Endometrium (tissue), 2 donors: Measurements from ENCODE around the gene OR10H2.
"Not testable (repeated sequence)": the region's sequence is repeated elsewhere in the genome, so short reads cannot be mapped to it uniquely, and the experiment has no call there.

Experiments
- FAIRE-seq: peaks from 2 replicates; lab custom pipeline; 2012; peaks lifted over from hg19 to GRCh38; lab: Jason Lieb, UNC
- donor health status: control.
- donor health status: control.

Gene OR10H2

DNA sequence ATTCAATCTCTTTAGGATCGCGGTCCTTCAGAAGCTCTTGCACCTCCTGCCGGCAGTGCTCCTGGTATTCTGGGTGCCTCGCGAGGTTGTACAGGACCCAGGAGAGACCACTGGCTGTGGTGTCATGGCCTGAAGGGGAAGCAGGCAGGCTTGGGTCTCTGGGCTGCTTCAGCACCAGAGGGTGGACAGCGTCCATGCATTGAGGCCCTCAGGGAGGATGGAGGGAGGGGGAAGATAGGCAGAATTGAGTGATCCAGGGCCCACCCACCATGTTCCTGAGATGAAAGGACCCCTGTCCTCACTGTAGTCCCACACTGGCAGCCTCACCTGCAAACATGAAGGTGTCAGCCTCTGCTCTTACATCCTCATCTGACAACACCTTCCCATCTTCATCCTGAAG, 41.8 kb downstream of the OR10H2 start:
- no peak for FAIRE-seq

DNA sequence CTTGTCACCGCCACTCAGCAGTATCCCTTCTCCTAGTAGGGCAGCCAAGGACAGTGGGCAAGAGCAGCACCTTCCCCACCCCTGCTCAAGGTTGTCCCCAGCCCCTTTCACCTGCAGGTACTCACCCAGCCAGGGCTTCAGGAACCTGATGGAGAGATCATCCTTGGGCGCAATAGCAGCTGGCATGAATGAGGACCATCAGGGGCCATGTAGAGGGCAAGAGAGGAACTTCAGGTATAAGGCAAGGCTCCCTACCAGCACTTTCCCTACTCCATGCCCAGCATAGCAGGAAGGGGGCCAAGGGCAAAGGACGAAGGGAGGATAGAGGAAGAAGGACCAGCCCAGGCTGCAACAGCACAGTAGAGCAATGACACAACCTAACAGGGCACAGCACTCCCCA, 46.3 kb downstream of the OR10H2 start:
- FAIRE-seq, result not testable (repeated sequence)

DNA sequence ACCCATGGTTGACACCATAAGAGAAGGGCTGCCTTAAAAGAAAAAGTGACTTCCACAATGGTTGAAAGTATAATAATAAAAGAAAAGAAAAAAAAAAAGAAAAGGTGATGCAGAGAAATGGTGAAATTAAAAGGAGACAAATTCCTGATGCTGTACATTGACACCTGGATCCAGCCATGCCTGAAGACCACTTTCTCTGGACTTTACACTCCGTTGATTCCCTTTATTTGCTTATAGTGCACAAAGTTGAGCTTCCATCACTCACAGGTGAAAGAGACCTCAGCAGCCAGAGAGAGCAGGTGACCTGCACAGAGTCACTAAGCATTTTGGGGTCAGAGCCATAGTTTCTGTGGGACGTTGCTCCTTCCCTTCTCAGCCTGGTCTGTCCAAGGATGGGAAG, 47.4 kb downstream of the OR10H2 start:
- no peak for FAIRE-seq

DNA sequence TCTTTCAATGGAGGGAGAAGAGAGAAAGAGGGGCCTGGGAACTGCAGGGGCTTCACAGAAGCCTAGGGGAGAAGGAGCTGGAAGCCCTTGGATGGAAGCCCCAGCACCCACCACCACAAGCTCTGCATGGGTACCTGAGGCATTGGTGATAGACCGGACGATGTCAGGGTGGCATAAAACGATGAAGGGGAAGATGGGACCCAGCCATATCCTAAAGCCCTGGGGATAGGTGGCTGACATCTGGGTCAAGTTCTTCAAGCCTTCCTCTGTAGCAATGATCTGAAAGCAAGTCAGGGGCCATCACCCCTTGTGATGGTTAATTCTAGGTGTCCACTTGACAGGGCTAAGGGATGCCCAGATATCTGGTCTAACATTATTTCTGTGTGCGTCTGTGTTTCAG, 48.4 kb downstream of the OR10H2 start:
- no peak for FAIRE-seq

DNA sequence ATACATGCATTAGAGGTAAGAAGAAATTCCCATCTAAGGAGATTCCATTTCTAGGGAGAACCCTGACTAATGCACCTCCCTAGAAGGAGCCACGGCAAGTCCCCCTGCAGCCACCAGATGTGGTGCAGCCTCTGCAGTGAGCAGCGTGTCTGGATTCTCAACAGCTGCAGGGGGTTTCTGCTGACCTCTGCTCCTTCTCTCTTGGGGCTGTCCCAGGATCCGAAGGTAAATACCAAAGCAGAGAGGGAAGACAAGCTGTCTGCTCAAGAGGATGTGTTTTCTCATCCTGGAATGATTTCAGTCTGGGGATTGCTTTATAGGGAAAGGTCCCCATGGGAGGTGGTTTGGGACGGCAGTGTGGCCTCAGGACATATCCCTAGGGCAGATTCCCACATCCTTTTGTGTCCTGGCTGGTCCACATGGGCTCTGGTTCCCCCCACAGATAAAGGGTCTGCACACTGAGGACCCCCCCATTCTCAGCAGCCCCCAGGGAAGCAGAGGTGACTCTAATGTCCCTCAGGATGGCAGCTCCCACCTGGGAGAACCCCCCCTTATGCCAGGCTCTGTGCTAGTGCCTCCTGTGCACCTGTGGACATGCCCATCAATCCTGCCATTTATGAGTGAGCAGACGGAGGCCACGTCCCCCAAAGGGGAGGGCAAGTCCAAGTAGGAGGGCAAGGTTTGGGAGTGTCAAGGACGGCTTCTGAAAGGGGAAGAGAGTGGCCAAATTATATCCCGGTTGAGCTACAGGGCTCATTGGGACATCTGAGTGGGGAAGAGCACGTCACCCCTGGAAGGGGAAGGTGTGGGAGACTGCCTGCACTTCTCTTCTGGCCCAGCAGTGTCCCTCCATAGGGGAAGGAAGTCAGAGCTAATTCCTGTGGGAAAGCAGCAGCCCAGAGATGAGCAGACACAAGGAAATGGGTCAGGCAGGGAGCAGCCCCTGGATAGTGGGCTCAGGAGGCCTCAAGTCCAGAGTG, 49.5 kb downstream of the OR10H2 start:
- FAIRE-seq, result no peak
